A549 (cell line): ENCODE data around the gene UCHL5. TPM values are rescaled to one million over a fixed set of nuclear protein-coding genes. Genes with fewer than 3 reads are reported as not detected.
A peak's percentile ranks its signal among the peaks of the same experiment; 100 is the strongest.
"Not testable (repeated sequence)": the region's sequence is repeated elsewhere in the genome, so short reads cannot be mapped to it uniquely, and the experiment has no call there.

Source experiments
- ATAC-seq, 2 experiments: fragments of 200-7000 bp in 1 of 2; fragments of >200 bp in 1 of 2; cut with Nextera tagmentation in 1 of 2; cut with Tn5 transposase in 1 of 2; 3 replicates each; pipeline versions ENCODE4 v1.8.0 to v1.9.1; 2018 to 2020; ENCODE audit warnings: mild to moderate bottlenecking in 1 of 2, moderate library complexity in 1 of 2
- CTCF ChIA-PET: fragments of 300-600 bp; sonication (Branson Sonifier 250); formaldehyde crosslinking; extraction: SDS; loops from one replicate; lab custom pipeline; 2021; ENCODE audit warnings: antibody characterized with exemption, inconsistent platforms; lab: Yijun Ruan, JAX
- POLR2A ChIA-PET: fragments of 350-600 bp; formaldehyde crosslinking; extraction: SDS; loops from one replicate; lab custom pipeline; 2021; ENCODE audit warnings: antibody characterized with exemption, inconsistent platforms; lab: Yijun Ruan, JAX
- DNase-seq, 2 experiments: peaks; one replicate each; pipeline versions ENCODE4 v3.0.0 to v3.0.0-alpha.2; 2011 to 2016; ENCODE audit warnings: low read depth in 1 of 2, low spot score in 1 of 2
- FAIRE-seq: peaks from 2 replicates; lab custom pipeline; 2011; peaks lifted over from hg19 to GRCh38; lab: Jason Lieb, UNC
- H3K27ac ChIP-seq, 2 experiments: fragments of >200 bp; sonication (Bioruptor Twin); formaldehyde crosslinking; 3 replicates each; pipeline ENCODE4 v1.5.1; 2016 to 2017
- H3K4me1 ChIP-seq: fragments of >200 bp; sonication (Bioruptor Twin); formaldehyde crosslinking; 3 replicates; pipeline ENCODE4 v1.6.1; 2016
- H3K4me2 ChIP-seq: fragments of >200 bp; sonication (Bioruptor Twin); formaldehyde crosslinking; 3 replicates; pipeline ENCODE4 v1.6.1; 2016
- H3K4me3 ChIP-seq: fragments of >200 bp; sonication (Bioruptor Twin); formaldehyde crosslinking; 3 replicates; pipeline ENCODE4 v1.5.1; 2016
- H3K9me3 ChIP-seq: fragments of >200 bp; sonication (Bioruptor Twin); formaldehyde crosslinking; 3 replicates; pipeline ENCODE4 v1.6.1; 2016
- BHLHE40 ChIP-seq: IDR thresholded peaks from 2 replicates; pipeline ENCODE4 v1.6.1; 2012; ENCODE audit warnings: low read depth, low read length, inconsistent platforms
- CBX8 ChIP-seq: fragments of 200-600 bp; sonication (generic); IDR thresholded peaks from 2 replicates; pipeline ENCODE4 v1.6.1; 2016
- FOSL2 ChIP-seq, 2 experiments: fragments of 450-650 bp in 1 of 2; fragments of >200 bp in 1 of 2; sonication (Bioruptor Twin) in 1 of 2; formaldehyde crosslinking; IDR thresholded peaks; 2 replicates each; pipeline versions ENCODE4 v1.5.0 to v1.6.1; 2016 to 2020; ENCODE audit warnings: mild to moderate bottlenecking in 1 of 2, moderate library complexity in 1 of 2
- HOXB13 ChIP-seq: fragments of 250-450 bp; sonication (Bioruptor Pico); IDR thresholded peaks from 2 replicates; pipeline ENCODE4 v1.5.0; 2020; ENCODE audit warnings: low read depth, mild to moderate bottlenecking, moderate library complexity
- MAFK ChIP-seq: fragments of 450-650 bp; IDR thresholded peaks from 2 replicates; pipeline ENCODE4 v1.6.1; 2014; ENCODE audit not compliant: partially characterized antibody
- MYC ChIP-seq: IDR thresholded peaks from 2 replicates; pipeline ENCODE4 v1.6.1; 2012; ENCODE audit warnings: mild to moderate bottlenecking, inconsistent platforms, low read length, improper control_type of control experiment, borderline replicate concordance
- PBX3 ChIP-seq: IDR thresholded peaks from 2 replicates; pipeline ENCODE4 v1.6.1; 2012
- PHF8 ChIP-seq: fragments of 200-600 bp; sonication (generic); IDR thresholded peaks from 2 replicates; pipeline ENCODE4 v1.6.1; 2016; ENCODE audit warnings: low read depth, mild to moderate bottlenecking, antibody characterized with exemption, moderate library complexity, borderline replicate concordance
- RFX5 ChIP-seq: fragments of 450-650 bp; IDR thresholded peaks from 2 replicates; pipeline ENCODE4 v1.7.1; 2014; ENCODE audit warnings: antibody characterized with exemption, mild to moderate bottlenecking, moderate library complexity
- ZFP36 ChIP-seq: fragments of 450-650 bp; IDR thresholded peaks from 2 replicates; pipeline ENCODE4 v1.6.1; 2014; ENCODE audit warnings: borderline replicate concordance; ENCODE audit not compliant: partially characterized antibody
- WGBS: methylation state at CpG from one replicate; pipeline ENCODE4 v1.1.6; 2017; ENCODE audit errors: missing lambda C conversion rate; 5-methylcytosine and 5-hydroxymethylcytosine counted together
- polyA plus RNA-seq, 4 experiments: library from polyadenylated mRNA; depleted of rRNA in 3 of 4; stranded (reverse); fragments of >200 nt; fragmentation: RNase III in 1 of 4; extraction: RNeasy Plus Mini Kit Qiagen cat#74134 plus additional on column Dnase treatment in 1 of 4; gene quantifications; 2 replicates in 3 of 4; 3 replicates in 1 of 4; pipeline ENCODE4 v1.2.3, GENCODE V29; 2011 to 2017
- TF ChIP-seq, protein P1 (sequence below): IDR thresholded peaks from 2 replicates; pipeline ENCODE4 v1.6.1; 2012
- TF ChIP-seq, protein P2 (sequence below): fragments of >200 bp; sonication (Bioruptor Twin); formaldehyde crosslinking; IDR thresholded peaks from 2 replicates; pipeline ENCODE4 v1.6.1; 2016
- TF ChIP-seq, protein P3 (sequence below): IDR thresholded peaks from 2 replicates; pipeline ENCODE4 v1.6.1; 2012; ENCODE audit warnings: low read depth, borderline replicate concordance

UCHL5 gene
- polyA plus RNA-seq, 2 of the 4 experiments (the other 2 are of a cell fraction): 53.0 to 68.3 TPM

DNA sequence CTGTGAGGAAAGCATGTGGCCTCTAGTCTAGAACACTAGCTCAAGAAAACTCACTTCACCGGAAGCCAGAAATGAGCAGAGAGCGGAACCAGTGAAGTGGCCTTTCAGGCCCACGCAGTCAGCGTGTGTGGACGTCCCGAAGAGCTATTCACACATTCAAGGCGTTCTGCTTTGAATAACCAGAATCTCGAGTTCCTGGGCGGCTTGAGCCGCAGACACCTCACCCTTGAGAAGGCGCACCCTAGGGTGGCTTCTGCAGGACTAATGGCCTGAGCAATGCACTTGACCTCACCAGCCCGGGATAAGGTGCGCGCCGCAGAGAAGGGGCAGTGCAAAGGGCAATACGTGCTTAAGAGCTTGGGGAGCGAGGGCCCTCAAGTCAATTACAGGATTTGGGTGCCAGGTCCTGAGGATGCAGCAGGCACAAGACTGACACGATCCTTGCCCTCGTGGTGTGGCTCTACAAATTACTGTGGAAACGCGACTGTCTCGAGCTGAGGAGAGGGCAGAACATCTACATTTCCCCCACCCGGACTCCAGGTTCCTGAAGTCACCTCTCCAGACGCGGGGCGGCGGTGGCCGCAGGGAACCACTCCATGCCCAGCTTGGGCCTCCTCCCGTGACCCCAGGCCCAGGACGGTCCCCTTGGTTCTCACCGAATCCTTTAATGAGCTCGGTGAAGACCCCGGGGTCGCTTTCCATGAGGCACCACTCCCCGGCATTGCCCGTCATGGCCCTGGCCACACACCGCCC lies 455 bp downstream of the UCHL5 start:
- H3K9me3 ChIP-seq: 0 out of 3 replicates have a peak, but pooled peaks cover 4% of the 10 kb centered on the region
- ATAC-seq (peak; percentile 41 to 43), FAIRE-seq (no peak), DNase-seq (peak; percentile 22 to 42)
- peak overlapping the region; percentile 89 for H3K4me2 ChIP-seq
- H3K27ac ChIP-seq: peak overlapping the region; percentile 94 to 96
- ChIA-PET POLR2A (interaction anchor here (0.6 to 1.4 kb wide), 12 partner anchors 12 to 573 kb away, joined by 3 to 17 read pairs (median 4); partner anchors contain the start of genes GLRX2 and RGS2), CTCF (interaction anchor here (0.8 to 1.6 kb wide), 8 partner anchors 10 to 253 kb away, joined by 3 to 7 read pairs (median 4); partner anchors contain the start of gene GLRX2)
- TF ChIP-seq, protein P1, sequence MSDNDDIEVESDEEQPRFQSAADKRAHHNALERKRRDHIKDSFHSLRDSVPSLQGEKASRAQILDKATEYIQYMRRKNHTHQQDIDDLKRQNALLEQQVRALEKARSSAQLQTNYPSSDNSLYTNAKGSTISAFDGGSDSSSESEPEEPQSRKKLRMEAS: peak; percentile 27
- TF ChIP-seq, protein P2, sequence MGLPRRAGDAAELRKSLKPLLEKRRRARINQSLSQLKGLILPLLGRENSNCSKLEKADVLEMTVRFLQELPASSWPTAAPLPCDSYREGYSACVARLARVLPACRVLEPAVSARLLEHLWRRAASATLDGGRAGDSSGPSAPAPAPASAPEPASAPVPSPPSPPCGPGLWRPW: no peak
- peak; percentile 64; the same call in 1 of the 2 replicates for TF ChIP-seq PHF8
- 2% methylated on average over 33 of the region's 37 CpGs for WGBS
- peaks cover 22% of the 10 kb centered on the region for H3K4me1 ChIP-seq
- peak overlapping the region; percentile 82 for H3K4me3 ChIP-seq

- ChIA-PET CTCF (interaction anchor here (0.6 kb wide), 1 partner anchor 602 kb away, joined by 4 read pairs; no protein-coding TSS in a partner anchor), POLR2A (no interaction called here)
- DNase-seq (no peak), ATAC-seq (no peak), FAIRE-seq (no peak)
- no peak for TF ChIP-seq FOSL2 (IDR thresholded peaks at IDR 0.05)
- TF ChIP-seq FOSL2 (CRISPR knock-in tag; IDR thresholded peaks at IDR 0.05): no peak
- no peak for TF ChIP-seq MYC
- TF ChIP-seq BHLHE40: no peak
- no peak for TF ChIP-seq HOXB13 (CRISPR knock-in tag)
- TF ChIP-seq CBX8: no peak
- no peak for TF ChIP-seq ZFP36
- TF ChIP-seq RFX5: no peak
- TF ChIP-seq MAFK: no peak
- TF ChIP-seq PBX3: no peak
- TF ChIP-seq, protein P3, sequence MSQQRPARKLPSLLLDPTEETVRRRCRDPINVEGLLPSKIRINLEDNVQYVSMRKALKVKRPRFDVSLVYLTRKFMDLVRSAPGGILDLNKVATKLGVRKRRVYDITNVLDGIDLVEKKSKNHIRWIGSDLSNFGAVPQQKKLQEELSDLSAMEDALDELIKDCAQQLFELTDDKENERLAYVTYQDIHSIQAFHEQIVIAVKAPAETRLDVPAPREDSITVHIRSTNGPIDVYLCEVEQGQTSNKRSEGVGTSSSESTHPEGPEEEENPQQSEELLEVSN: no peak
- Histone ChIP-seq H3K4me2 (no peak overlapping the region), H3K27ac (no peak overlapping the region), H3K4me1 (peaks cover 14% of the 10 kb centered on the region), H3K9me3 (no peaks in the 10 kb centered on the region), H3K4me3 (no peak overlapping the region)
- WGBS: 83% methylated on average over 4 of the region's 4 CpGs
These were observed 4.9 kb downstream of the UCHL5 start for GRCh38 chr1:193054169-193054675.

- H3K4me1 ChIP-seq, ATAC-seq, H3K4me3 ChIP-seq, H3K4me2 ChIP-seq, FAIRE-seq, H3K27ac ChIP-seq, POLR2A ChIA-PET, DNase-seq, H3K9me3 ChIP-seq: not testable (repeated sequence)
- CTCF ChIA-PET: interaction anchor here (1.7 kb wide), 1 partner anchor 10 kb away, joined by 4 read pairs; the partner anchor contains the start of genes RO60 and UCHL5
- 87% methylated on average over 5 of the region's 5 CpGs for WGBS
These were observed 10.2 kb downstream of the UCHL5 start for GRCh38 chr1:193048913-193049312.
